ENCODE data around the gene MUC4.

DNA sequence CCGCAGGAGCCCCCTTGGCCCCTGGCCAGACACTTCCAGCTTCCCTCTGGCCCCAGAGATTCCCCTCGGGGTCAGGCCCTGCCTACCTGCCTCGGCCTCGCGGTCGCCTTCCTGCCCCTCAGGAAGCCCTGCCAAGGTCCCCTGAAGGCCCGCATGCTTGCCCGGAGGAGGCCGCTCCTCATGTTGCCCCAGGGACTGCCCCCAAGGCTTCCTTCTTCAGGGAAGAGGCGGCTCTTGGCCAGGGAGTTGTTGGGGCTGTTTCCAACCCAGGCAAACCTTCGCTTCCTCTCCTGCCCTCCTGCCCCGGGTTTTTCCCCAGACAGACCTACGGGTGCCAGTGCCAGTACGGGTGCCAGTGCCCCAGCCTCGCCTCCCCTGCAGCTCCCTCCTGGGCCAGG is 13.5 kb upstream of the MUC4 start:
- TF ChIP-seq, protein P1, sequence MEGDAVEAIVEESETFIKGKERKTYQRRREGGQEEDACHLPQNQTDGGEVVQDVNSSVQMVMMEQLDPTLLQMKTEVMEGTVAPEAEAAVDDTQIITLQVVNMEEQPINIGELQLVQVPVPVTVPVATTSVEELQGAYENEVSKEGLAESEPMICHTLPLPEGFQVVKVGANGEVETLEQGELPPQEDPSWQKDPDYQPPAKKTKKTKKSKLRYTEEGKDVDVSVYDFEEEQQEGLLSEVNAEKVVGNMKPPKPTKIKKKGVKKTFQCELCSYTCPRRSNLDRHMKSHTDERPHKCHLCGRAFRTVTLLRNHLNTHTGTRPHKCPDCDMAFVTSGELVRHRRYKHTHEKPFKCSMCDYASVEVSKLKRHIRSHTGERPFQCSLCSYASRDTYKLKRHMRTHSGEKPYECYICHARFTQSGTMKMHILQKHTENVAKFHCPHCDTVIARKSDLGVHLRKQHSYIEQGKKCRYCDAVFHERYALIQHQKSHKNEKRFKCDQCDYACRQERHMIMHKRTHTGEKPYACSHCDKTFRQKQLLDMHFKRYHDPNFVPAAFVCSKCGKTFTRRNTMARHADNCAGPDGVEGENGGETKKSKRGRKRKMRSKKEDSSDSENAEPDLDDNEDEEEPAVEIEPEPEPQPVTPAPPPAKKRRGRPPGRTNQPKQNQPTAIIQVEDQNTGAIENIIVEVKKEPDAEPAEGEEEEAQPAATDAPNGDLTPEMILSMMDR (IDR thresholded peaks at IDR 0.05): no peak
- no peak for TF ChIP-seq ZFX (IDR thresholded peaks at IDR 0.05; ENCODE audit: borderline replicate concordance)
